A673 (cell line): ENCODE data around the gene TMEM238.

Experiments
- CTCF ChIP-seq: fragments of 300-800, 200-600 bp; sonication (generic); conservative IDR thresholded peaks from 2 replicates; pipeline ENCODE4 v1.5.1; 2017; ENCODE audit warnings: low read depth, mild to moderate bottlenecking, antibody characterized with exemption, low read length, moderate library complexity, mixed read lengths
- EZH2 ChIP-seq: fragments of 200-600 bp; sonication (generic); IDR thresholded peaks from 2 replicates; pipeline ENCODE4 v1.6.1; 2017; ENCODE audit warnings: borderline replicate concordance, low read depth, mild to moderate bottlenecking, mixed read lengths, antibody characterized with exemption, low read length; ENCODE audit not compliant: poor library complexity, severe bottlenecking

- TF ChIP-seq CTCF (no peak), EZH2 (no peak)
Observed at GRCh38 chr19:55426042-55426441, 42.0 kb upstream of the TMEM238 start.
